Cardiac fibroblast (primary cell): ENCODE results near the gene FFAR3.
"Not testable (repeated sequence)": the region's sequence is repeated elsewhere in the genome, so short reads cannot be mapped to it uniquely, and the experiment has no call there.

Experiments
- DNase-seq, 2 donors: peaks; one replicate each; pipeline versions ENCODE4 v3.0.0 to v3.0.0-alpha.2; 2010; ENCODE audit warnings: low read depth in 2 of 2
- H3K4me3 ChIP-seq, 2 donors: replicated peaks in 1 of 2; 1 replicate in 1 of 2; 2 replicates in 1 of 2; pipeline ENCODE4 v1.5.1; 2011; ENCODE audit warnings: low read depth in 2 of 2, low read length in 2 of 2, mild to moderate bottlenecking in 2 of 2, moderate library complexity in 1 of 2
- TF ChIP-seq, protein P1 (sequence below): IDR thresholded peaks from one replicate; pipeline ENCODE4 v1.5.1; 2011; ENCODE audit warnings: low read depth, mild to moderate bottlenecking, low read length, inconsistent platforms

Gene FFAR3

DNA sequence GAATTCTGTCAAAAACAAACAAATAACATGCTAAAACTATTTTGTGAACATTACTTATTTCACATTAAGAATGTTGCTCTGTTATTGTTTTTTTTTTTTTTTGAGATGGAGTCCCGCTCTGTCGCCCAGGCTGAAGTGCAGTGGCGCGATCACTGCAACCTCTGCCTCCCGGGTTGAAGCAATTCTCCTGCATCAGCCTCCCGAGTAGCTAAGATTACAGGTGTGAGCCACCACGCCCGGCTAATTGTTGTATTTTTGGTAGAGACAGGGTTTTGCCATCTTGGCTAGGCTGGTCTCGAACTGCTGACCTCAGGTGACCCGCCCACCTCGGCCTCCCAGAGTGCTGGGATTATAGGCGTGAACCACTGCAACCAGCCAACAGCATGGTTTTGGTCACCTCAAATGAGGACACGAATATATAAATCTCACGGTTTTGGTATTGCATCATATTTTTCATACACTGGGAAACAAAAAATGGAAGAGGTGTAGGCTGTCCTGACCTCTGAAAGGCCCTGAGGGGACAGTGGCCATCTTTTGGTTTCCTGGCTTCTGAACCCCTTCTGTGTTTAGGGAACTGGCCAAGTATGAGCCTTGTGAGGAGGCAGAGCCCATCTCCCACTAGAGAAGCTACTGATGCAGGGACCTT is 38.1 kb downstream of the FFAR3 start:
- no peak for DNase-seq
- no peak overlapping the region for H3K4me3 ChIP-seq
- TF ChIP-seq, protein P1, sequence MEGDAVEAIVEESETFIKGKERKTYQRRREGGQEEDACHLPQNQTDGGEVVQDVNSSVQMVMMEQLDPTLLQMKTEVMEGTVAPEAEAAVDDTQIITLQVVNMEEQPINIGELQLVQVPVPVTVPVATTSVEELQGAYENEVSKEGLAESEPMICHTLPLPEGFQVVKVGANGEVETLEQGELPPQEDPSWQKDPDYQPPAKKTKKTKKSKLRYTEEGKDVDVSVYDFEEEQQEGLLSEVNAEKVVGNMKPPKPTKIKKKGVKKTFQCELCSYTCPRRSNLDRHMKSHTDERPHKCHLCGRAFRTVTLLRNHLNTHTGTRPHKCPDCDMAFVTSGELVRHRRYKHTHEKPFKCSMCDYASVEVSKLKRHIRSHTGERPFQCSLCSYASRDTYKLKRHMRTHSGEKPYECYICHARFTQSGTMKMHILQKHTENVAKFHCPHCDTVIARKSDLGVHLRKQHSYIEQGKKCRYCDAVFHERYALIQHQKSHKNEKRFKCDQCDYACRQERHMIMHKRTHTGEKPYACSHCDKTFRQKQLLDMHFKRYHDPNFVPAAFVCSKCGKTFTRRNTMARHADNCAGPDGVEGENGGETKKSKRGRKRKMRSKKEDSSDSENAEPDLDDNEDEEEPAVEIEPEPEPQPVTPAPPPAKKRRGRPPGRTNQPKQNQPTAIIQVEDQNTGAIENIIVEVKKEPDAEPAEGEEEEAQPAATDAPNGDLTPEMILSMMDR = no peak

DNA sequence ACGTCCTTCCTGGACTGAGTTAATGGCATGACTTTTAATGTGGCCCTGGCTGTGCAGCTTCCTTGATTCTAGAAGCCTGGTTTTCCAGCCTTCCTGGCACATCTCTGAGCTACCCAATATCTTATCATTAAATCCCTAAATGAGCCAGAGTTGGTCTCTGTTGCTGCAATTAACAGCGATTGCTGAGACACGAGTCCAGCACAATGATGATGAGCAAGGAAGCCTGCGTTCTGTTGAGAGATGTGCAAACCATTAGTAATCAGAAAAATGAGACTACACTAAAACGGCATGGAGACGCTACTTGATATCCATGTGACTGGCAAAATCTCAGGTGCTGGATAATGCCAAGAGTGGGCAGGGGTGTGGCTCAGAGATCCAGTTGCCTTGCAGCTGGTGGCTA is 38.8 kb downstream of the FFAR3 start:
- TF ChIP-seq, protein P1 = no peak
- DNase-seq = no peak
- no peak overlapping the region for H3K4me3 ChIP-seq

DNA sequence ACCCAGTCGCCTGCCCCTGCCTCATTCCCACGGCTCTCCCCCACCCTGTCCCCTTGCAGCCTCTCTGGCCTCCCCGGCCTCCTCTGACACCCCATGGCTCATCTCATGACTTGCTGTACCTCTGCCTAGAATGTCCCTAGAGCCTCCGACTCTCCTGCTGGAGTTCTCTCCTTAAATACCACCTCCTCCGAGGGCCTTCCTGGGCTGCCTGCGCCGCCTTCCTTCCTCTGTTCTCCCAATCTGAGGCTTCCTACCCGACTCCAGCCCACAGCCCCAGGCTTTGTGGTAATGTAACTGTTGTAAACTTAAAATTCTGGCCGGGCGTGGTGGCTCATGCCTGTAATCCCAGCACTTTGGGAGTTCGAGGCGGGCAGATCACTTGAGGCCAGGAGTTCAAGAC is 40.3 kb downstream of the FFAR3 start:
- no peak for DNase-seq
- TF ChIP-seq, protein P1 = no peak
- no peak overlapping the region for H3K4me3 ChIP-seq

DNA sequence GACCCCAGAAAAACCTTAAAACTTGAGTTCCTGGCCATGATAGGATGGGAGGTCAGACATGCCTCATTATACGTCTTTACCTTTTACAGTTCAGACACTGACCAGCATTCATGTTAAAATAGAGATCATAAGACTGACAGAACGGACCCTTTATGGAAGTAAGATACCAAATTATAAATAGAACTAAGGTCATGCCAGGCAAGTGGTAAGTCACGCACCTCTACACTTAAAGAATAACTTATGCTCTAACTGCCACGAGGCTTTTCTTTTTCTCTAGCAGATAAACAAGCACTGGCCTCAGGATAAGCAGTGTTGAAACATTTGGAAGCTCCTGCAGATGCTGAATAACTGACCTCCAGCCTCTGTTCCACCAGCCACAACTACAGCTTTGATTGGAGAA is 41.0 kb downstream of the FFAR3 start:
- H3K4me3 ChIP-seq = no peak overlapping the region
- DNase-seq = no peak
- TF ChIP-seq, protein P1 = no peak

DNA sequence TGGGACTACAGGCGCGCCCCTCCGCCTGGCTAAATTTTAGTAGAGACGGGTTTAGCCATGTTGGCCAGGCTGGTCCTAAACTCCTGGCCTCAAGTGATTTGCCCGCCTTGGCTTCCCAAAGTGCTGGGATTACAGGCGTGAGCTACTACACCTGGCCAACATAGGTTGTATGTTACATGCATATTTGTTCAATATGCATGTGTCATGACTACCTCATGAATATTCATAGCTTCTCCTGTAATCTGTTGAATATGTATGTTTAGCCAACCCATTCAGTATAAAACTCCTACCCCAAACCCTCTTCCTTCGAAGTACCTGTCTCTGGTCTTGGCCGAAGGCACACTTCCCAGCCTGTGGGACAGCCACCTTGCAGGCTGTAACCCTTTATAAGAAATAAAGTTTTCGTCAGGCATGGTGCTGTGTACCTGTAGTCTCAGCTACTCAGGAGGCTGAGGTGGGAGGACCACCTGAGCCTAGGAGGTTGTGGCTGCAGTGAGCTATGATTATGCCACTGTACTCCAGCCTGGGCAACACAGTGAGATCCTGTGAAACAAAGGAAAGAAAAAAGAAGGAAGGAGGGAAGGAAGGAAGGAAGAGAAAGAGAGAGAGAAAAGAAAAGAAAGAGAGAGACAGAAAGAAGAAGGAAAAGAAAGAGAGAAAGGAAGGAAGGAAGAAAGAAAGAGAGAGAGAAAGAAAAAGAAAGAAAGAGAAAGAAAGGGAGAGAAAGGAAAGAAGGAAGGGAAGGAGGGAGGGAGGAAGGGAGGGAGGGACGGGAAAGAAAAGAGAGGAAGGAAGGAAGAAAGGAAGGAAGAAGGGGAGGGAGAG is 41.9 kb downstream of the FFAR3 start:
- H3K4me3 ChIP-seq = no peak overlapping the region
- DNase-seq = no peak
- TF ChIP-seq, protein P1 = no peak

DNA sequence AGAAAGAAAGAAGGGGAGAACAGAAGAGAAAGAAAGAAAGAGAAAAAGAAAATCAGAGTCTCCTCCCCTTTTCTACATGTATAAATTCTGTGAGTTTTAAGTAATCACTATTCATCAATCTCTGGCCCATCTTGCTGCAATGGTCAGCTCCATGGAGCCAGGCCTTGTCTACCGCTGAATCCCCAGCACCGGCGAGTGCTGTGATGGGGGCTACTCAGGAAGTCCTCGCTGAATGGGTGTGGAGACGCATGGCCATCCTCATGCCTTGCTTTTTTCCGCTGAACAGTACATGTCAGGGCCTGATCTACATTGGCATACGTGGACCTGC is 42.5 kb downstream of the FFAR3 start:
- no peak overlapping the region for H3K4me3 ChIP-seq
- TF ChIP-seq, protein P1 = no peak
- DNase-seq = no peak

DNA sequence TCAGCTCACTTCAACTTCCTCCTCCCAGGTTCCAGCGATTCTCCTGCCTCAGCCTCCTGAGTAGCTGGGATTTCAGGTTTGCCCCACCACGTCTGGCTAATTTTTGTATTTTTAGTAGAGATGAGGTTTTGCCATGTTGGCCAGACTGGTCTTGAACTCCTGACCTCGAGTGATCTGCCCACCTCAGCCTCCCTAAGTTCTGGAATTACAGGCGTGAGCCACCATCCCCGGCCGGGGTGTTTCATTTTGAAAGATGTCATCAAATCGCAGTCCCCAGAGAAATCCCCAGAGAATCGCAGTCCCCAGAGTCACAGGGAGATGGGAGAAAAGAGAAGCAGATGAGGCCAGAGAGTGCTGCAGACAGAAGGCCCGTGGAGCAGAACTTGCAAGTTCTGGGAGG is 43.2 kb downstream of the FFAR3 start:
- DNase-seq, H3K4me3 ChIP-seq: not testable (repeated sequence)
